GM12878 (cell line): Measurements from ENCODE around the gene CLCNKB.

Source experiments
- BRCA1 ChIP-seq: IDR thresholded peaks from 2 replicates; pipeline ENCODE4 v1.6.1; 2011; ENCODE audit warnings: low read depth, low read length, improper control_type of control experiment
- CBFB ChIP-seq: IDR thresholded peaks from 2 replicates; pipeline ENCODE4 v1.6.1; 2016; ENCODE audit warnings: antibody characterized with exemption, low read depth
- CTCF ChIP-seq, 3 experiments: IDR thresholded peaks in 2 of 3; conservative IDR thresholded peaks in 1 of 3; 2 replicates each; pipeline ENCODE4 v1.5.1; 2011; ENCODE audit warnings: low read depth in 3 of 3, low read length in 3 of 3, mild to moderate bottlenecking in 3 of 3, control low read depth in 2 of 3, moderate library complexity in 2 of 3, inconsistent platforms in 1 of 3, mixed read lengths in 1 of 3; ENCODE audit not compliant: control insufficient read depth in 2 of 3, insufficient read depth in 1 of 3; ENCODE audit errors: extremely low read depth in 1 of 3
- FOXK2 ChIP-seq: fragments of 450-650 bp; IDR thresholded peaks from 2 replicates; pipeline ENCODE4 v1.6.1; 2017; ENCODE audit warnings: mild to moderate bottlenecking, moderate library complexity
- JUND ChIP-seq: IDR thresholded peaks from 2 replicates; pipeline ENCODE4 v1.6.1; 2012; ENCODE audit warnings: low read depth, mild to moderate bottlenecking, low read length, improper control_type of control experiment, moderate library complexity
- MYC ChIP-seq: IDR thresholded peaks from 2 replicates; pipeline ENCODE4 v1.6.1; 2011; ENCODE audit warnings: mild to moderate bottlenecking, low read length, moderate library complexity, inconsistent platforms; ENCODE audit not compliant: insufficient read depth, insufficient replicate concordance, insufficient read length, severe bottlenecking
- POLR2A ChIP-seq: IDR thresholded peaks from 2 replicates; pipeline ENCODE4 v1.6.1; 2011; ENCODE audit warnings: low read depth, mild to moderate bottlenecking, low read length
- POLR2AphosphoS5 ChIP-seq: IDR thresholded peaks from 2 replicates; pipeline ENCODE4 v1.6.1; 2011; ENCODE audit warnings: mild to moderate bottlenecking, low read length, inconsistent platforms
- RAD51 ChIP-seq: fragments of 450-650 bp; IDR thresholded peaks from 2 replicates; pipeline ENCODE4 v1.6.1; 2016; ENCODE audit warnings: moderate library complexity, mild to moderate bottlenecking, inconsistent platforms
- RBBP5 ChIP-seq: fragments of 200-600 bp; sonication (generic); conservative IDR thresholded peaks from 2 replicates; pipeline ENCODE4 v1.6.1; 2016
- RFX5 ChIP-seq: IDR thresholded peaks from 2 replicates; pipeline ENCODE4 v1.6.1; 2011; ENCODE audit warnings: low read depth, low read length, improper control_type of control experiment
- SPI1 ChIP-seq: IDR thresholded peaks from 2 replicates; pipeline ENCODE4 v1.6.1; 2011; ENCODE audit warnings: low read depth, mild to moderate bottlenecking, low read length, moderate library complexity, borderline replicate concordance; ENCODE audit not compliant: insufficient read depth
- TCF12 ChIP-seq: IDR thresholded peaks from 2 replicates; pipeline ENCODE4 v1.6.1; 2011; ENCODE audit warnings: low read depth, mild to moderate bottlenecking, low read length

GRCh38 chr1:16007671-16008341 is 35.8 kb upstream of the CLCNKB start:
- no peak for TF ChIP-seq CTCF (IDR thresholded peaks at IDR 0.05 in 2 of 3, conservative IDR thresholded peaks at IDR 0.05 in 1 of 3; ENCODE audit: control insufficient read depth in 2 of 3, extremely low read depth in 1 of 3, insufficient read depth in 1 of 3, low read depth in 3 of 3, low read length in 3 of 3)
- no peak for TF ChIP-seq JUND
- no peak for TF ChIP-seq RAD51
- TF ChIP-seq SPI1 = no peak
- no peak for TF ChIP-seq CBFB
- TF ChIP-seq FOXK2 = no peak
- no peak for TF ChIP-seq RFX5
- TF ChIP-seq TCF12 = no peak
- no peak for TF ChIP-seq RBBP5
- no peak for TF ChIP-seq MYC
- no peak for TF ChIP-seq POLR2A
- no peak for TF ChIP-seq POLR2AphosphoS5
- TF ChIP-seq BRCA1 = no peak
